Mesodermal cell (in vitro differentiated cells): ENCODE results near the gene GPRIN1.
"Not testable (repeated sequence)": the region's sequence is repeated elsewhere in the genome, so short reads cannot be mapped to it uniquely, and the experiment has no call there.

ENCODE experiments used
- H3K27ac ChIP-seq: 2 replicates; pipeline ENCODE4 v1.7.0; 2013; ENCODE audit warnings: mild to moderate bottlenecking, low read depth, low read length, moderate library complexity; ENCODE audit not compliant: severe bottlenecking
- H3K36me3 ChIP-seq: 2 replicates; pipeline ENCODE4 v1.7.1; 2013; ENCODE audit warnings: mild to moderate bottlenecking, low read length, moderate library complexity; ENCODE audit not compliant: control insufficient read depth, insufficient read depth
- H3K4me1 ChIP-seq: one replicate; pipeline ENCODE4 v1.7.1; 2013; ENCODE audit warnings: mild to moderate bottlenecking, low read length; ENCODE audit not compliant: insufficient read depth, control insufficient read depth, poor library complexity, severe bottlenecking
- H3K4me3 ChIP-seq: 2 replicates; pipeline ENCODE4 v1.7.0; 2013; ENCODE audit warnings: low read length, control low read depth, mild to moderate bottlenecking; ENCODE audit not compliant: insufficient read depth, poor library complexity, severe bottlenecking; ENCODE audit errors: extremely low read depth
- H3K9me3 ChIP-seq: 2 replicates; pipeline ENCODE4 v1.7.1; 2013; ENCODE audit warnings: mild to moderate bottlenecking, low read length, moderate library complexity; ENCODE audit not compliant: control insufficient read depth
- WGBS, 2 experiments: methylation state at CpG; one replicate each; pipeline ENCODE4 v1.1.5; 2013; ENCODE audit warnings: missing lambda C conversion rate in 2 of 2; ENCODE audit not compliant: insufficient coverage in 2 of 2; 5-methylcytosine and 5-hydroxymethylcytosine counted together

Gene GPRIN1

DNA sequence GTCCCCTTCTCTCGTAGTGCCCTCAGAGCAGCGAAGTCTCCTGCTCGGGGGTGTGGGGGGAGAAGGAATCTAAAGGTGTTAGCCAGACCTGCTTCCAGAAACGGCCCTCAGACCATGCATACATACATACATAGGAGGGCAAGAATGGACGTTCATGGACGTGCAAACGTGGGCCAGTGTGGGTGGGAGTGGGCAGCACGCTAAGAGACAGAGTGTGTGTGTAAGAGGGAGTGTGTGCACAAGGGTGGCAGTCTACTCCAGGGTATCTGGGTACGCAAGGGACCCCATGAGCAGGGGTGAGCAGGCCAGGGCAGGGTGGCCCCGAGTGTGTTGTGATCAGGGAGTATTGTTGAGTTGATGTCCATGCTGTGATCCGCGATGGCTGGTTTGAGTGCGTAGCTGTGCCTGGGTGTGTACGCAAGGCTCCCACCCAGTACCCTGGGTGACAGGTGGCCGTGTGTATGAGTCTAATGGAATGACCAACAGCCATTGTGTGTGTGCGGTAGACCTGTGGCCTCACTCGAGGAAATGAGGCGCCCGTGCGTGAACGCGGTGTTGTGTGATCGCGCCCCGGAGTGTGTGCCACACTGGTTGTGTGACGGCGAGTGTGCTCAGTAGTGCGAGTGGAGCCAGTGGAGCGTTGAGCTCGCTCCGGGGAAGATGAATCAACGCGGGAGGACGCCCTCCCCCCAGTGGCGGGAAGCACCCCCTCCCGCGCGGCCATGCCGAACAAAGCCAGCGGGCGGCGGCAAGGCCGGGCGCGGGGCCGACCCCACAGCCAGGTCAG lies 826 bp downstream of the GPRIN1 start:
- no peak overlapping the region for H3K27ac ChIP-seq
- no peaks in the 10 kb centered on the region for H3K36me3 ChIP-seq
- H3K9me3 ChIP-seq, result no peaks in the 10 kb centered on the region
- 33 to 38% methylated on average over 32 to 35 of the region's 46 CpGs for WGBS, 2 experiments
- H3K4me1 ChIP-seq, result peaks cover 14% of the 10 kb centered on the region
- H3K4me3 ChIP-seq, result peak overlapping the region; percentile 44

DNA sequence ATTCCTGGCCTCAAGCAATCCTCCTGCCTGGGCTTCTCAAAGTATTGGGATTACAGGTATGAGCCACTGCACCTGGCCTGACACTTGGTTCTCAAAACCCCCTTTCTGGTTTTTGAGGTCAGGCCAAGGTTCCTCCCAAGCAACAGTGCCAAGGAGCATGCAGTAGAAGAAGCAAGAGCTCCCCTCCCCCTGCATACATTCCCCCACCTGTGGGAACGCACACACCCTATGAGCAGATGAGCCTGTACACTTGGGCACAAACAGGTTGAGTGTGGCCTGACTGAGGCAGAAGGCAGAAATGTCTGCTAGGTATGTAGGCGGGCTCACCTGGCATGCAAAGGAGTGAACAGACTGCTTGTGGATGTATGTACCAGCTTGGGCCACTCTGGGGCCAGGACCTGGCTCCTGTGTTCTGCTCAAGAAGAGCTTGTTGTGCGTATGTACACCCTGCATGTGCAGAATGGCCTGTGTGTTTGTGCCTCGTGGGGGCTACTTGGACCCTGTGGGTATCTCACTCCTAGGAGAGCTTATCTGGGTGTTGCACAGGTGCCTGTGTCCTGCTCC lies 1.7 kb downstream of the GPRIN1 start:
- Histone ChIP-seq H3K4me1 (peaks cover 14% of the 10 kb centered on the region), H3K36me3 (no peaks in the 10 kb centered on the region), H3K4me3 (no peak overlapping the region), H3K9me3 (no peaks in the 10 kb centered on the region), H3K27ac (no peak overlapping the region)
- WGBS, 2 experiments, result 93 to 100% methylated on average over 3 of the region's 4 CpGs

DNA sequence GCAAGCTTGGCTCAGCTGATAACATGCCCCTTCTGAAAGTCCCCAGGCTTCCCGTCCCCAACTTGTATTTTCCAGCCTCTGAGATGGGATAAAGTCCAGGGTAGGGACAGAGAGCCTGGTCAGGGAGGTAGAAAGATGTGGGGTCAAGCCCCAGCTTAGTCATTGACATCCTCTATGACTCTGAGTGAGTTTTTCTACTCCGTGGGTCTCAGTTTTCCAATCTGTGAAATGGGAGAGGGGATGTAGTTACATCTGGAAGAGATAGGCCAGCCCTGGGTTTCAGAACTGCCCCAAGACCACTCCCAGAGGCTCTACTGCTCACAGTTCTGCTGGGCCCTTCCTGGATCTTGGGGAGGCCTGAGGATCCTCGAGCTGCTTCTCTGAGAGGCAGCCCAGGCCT lies 3.1 kb downstream of the GPRIN1 start:
- Histone ChIP-seq H3K36me3 (no peaks in the 10 kb centered on the region), H3K9me3 (no peaks in the 10 kb centered on the region), H3K4me3 (no peak overlapping the region), H3K27ac (no peak overlapping the region), H3K4me1 (peaks cover 14% of the 10 kb centered on the region)
- 83 to 100% methylated on average over 1 to 3 of the region's 3 CpGs for WGBS, 2 experiments

DNA sequence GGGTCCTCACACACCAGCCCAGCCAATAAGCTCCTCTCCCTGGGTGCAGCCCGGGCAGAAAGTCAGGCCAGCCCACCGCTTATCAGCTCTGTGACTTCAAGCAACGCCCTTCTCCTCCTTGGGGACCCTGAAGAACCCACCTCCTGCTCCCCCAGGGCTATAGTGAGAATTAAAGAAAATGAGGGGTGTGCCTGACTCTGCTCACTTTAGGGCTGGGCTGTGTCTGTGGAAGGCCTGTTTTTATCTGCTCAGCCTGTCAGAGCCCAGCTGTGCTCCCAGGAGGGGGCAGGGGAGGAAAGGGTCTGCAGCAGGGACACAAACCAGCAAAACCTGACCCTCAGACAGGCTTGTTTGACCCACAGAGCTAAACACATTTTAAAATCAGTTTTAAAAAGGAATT lies 3.9 kb downstream of the GPRIN1 start:
- 0 to 63% methylated on average over 1 to 3 of the region's 3 CpGs for WGBS, 2 experiments
- no peak overlapping the region for H3K4me3 ChIP-seq
- H3K36me3 ChIP-seq, result no peaks in the 10 kb centered on the region
- H3K27ac ChIP-seq, result peak overlapping the region; percentile 59
- peaks cover 14% of the 10 kb centered on the region for H3K4me1 ChIP-seq
- H3K9me3 ChIP-seq, result no peaks in the 10 kb centered on the region

DNA sequence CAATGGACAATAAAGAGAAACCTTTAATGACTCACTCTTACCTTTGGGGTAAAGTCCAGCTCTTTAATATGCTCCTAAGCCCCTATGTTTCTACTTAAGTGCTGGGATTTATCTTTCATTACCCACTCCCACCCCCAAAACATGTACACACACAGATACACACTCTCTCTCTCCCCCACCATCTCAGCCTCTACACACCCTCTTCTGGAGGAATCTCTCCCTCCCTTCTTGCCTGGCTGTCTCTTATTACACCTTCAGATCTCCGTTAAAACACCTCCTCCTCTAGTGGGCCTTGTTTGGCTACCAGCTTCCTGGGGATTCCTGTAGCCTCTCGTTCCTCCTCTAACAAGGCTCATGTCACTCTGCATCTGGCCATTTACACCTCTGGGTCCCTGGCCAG lies 6.9 kb downstream of the GPRIN1 start:
- WGBS, 2 experiments, result 27 to 33% methylated on average over 2 of the region's 2 CpGs
- Histone ChIP-seq H3K4me3 (no peak overlapping the region), H3K36me3 (peaks cover 1% of the 10 kb centered on the region), H3K4me1 (peaks cover 14% of the 10 kb centered on the region), H3K27ac (no peak overlapping the region), H3K9me3 (no peaks in the 10 kb centered on the region)

DNA sequence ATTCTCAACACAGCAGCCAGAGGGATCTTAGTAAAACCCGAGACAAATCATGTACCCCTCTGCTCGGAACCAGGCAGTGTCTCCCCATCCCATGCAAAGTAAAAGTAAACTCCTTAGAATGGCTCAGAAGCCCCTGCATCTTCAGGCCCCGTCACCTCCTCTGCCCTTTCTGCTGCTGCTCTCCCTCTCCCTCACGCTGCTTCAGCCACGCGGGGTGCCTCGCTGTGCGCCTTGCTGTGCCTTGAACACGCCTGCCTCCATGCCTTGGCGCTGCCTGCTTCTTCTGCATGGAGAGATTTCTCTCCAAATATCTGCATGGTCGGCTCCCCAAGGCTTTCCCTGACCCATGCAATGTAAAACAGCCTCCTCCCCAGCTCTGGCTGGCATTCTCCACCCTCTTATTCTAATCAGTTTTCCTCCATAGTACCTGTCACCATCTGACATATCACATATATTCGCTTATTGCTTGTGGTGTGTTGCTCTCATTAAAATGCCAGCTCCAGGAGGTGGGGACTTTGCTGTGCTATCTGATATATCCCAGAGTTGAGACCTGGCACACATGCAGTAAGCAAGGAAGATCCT lies 8.0 kb downstream of the GPRIN1 start:
- Histone ChIP-seq H3K27ac (no peak overlapping the region), H3K36me3 (peaks cover 3% of the 10 kb centered on the region), H3K9me3 (no peaks in the 10 kb centered on the region), H3K4me3 (no peak overlapping the region), H3K4me1 (peaks cover 14% of the 10 kb centered on the region)
- WGBS, 2 experiments, result 82 to 85% methylated on average over 11 of the region's 12 CpGs

DNA sequence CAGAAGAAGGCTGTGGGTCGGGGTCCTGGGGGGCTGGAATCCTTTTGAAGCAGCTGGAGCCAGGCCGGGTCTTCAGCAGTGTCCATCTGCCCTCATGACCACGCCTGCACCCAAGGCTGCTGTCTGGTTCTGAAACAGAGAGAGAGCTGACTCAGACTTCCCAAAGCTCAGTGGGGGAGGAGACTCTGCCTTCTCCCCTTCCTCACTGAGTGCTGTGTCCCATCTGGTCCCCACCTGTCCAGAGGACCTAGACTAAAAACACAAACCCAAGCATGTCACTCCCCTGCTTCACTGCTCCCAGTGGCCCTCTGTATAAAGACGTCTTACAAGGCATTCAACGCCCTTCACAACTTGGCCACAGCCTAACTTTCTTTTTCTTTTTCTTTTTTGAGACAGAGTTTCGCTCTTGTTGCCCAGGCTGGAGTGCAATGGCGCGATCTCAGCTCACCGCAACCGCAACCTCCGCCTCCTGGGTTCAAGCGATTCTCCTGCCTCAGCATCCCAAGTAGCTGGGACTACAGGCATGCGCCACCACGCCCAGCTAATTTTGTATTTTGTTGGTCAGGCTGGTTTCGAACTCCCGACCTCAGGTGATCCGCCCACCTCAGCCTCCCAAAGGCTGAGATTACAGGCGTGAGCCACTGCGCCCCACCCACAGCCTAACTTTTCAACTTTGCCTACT lies 10.1 kb downstream of the GPRIN1 start:
- not testable (repeated sequence) for H3K27ac ChIP-seq, H3K4me3 ChIP-seq, H3K9me3 ChIP-seq, H3K36me3 ChIP-seq, H3K4me1 ChIP-seq
- 93 to 96% methylated on average over 17 to 18 of the region's 19 CpGs for WGBS, 2 experiments

DNA sequence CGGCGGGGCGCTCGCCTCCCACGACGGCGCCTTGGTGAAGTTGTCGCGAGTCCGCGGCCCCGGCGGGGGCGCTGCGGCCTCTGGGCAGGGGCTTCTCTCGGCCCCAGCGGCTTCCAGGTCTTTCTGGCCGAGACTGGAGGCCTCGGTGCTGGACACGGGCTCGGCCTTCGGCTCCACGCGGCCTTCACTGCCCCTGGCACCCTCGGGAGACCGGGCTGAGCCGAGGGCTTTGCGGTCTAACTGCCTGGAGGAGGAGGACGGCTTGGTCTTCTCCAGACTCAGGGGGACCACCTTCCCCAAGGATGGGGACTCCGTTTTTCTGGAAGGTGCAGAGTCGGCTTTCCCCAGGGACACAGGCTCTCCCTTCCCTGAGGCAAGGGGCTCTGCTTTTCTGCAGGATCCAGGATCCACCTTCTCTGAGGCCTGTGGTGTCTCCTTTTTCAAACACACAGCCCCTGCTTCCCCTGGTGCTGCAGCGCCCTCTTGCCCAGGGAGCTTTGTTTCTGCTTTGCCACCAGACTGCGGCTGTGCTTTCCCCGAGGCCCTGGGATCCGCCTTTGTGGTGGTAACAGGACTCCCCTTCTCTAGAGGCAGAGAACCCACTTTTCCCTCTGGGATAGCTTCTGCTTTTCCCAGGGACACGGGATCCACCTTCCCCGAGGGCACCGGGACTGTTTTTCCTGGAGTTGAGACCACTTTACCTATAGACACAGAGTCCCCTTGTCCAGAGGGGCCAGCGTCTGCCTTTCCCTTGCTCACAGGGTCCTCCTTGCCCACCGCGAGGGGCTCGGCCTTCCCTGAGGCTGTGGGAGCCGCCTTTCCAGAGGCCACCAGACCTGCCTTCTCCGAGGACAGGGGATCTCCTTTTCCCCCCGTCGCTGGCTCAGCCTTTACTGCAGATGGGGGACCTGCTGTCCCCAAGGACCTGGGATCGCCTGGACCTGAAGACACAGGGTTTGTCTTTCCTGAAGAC lies 12.3 kb downstream of the GPRIN1 start:
- H3K4me3 ChIP-seq, result no peak overlapping the region
- H3K36me3 ChIP-seq, result peaks cover 3% of the 10 kb centered on the region
- H3K4me1 ChIP-seq, result peaks cover 6% of the 10 kb centered on the region
- H3K9me3 ChIP-seq, result no peaks in the 10 kb centered on the region
- no peak overlapping the region for H3K27ac ChIP-seq
- 89 to 93% methylated on average over 41 to 47 of the region's 47 CpGs for WGBS, 2 experiments

DNA sequence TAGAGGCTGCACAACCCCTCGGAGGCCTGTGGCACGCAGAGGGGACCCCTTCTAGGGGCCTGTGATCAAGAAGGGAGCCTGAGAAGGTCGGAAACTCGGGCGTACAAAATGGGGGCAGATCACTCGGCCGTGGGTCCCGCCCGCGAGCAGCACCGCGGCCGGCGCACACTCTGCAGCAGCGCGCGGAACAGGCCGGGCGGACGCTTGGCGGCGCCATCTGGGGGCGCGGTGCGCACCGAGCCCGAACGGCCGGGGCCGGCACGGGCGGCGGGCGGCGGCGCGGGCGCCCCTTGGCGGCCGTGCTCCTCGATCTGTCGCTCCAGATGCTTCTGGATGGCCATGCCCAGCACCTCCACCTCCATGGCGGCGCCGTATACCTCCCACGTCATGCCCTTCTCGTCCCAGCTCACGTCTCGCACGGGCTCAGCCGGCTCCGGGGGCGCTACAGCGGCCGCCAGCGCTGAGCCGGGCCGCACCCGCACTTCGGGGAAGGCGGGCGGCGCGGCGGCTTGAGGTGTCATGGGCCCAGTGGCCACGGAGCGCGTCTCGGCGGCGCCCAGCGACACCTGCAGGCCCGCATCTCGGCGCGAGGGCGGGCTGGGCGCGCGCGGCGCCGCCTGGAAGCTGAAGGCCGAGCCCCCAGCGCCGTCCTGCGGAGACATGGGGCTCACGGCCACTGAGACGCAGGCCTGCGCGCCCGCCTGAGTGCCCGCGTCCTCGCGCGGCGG lies 13.1 kb downstream of the GPRIN1 start:
- 73 to 76% methylated on average over 71 to 98 of the region's 98 CpGs for WGBS, 2 experiments
- Histone ChIP-seq H3K27ac (no peak overlapping the region), H3K4me3 (no peak overlapping the region), H3K4me1 (peaks cover 6% of the 10 kb centered on the region), H3K36me3 (peaks cover 3% of the 10 kb centered on the region), H3K9me3 (no peaks in the 10 kb centered on the region)
